ENCODE results near the gene NOP53.

DNA sequence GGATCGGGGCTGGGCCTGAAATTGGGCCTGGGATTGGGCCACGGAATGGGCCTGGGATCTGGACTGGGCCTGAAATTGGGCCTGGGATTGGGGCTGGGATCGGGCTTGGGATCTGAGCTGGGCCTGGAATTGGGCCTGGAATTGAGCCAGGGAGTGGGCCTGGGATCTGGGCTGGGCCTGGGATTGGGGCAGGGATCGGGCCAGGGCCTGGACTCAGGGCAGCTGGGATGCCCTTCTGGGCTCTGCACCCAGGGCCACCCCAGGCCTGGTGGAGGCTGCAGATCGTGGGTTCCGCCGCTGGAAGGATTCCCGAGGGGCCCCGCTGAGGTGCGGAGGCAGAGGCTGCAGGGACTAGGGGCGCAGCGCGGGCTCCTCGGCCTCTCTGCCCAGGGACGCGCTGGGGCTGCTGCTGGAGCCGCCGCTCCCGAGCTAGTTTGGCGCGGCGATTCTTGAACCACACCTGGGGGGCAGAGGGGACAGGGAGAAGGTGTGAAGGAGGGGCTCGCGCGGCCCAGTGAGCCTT lies 57.2 kb downstream of the NOP53 start:
- TF ChIP-seq CTCF (IDR thresholded peaks at IDR 0.05) (no peak), POLR2AphosphoS5 (IDR thresholded peaks at IDR 0.05) (no peak), POLR2A (IDR thresholded peaks at IDR 0.05) (no peak), EP300 (IDR thresholded peaks at IDR 0.05) (no peak)

Data from sigmoid colon (tissue), 4 donors.